Type B pancreatic cell (in vitro differentiated cells): ENCODE measurements around the gene RAB26. TPM values are rescaled to one million over a fixed set of nuclear protein-coding genes. Genes with fewer than 3 reads are reported as not detected.

Experiments
- DNase-seq: peaks from one replicate; pipeline ENCODE4 v3.0.0; 2021; ENCODE audit warnings: mixed read lengths; ENCODE audit not compliant: unreplicated experiment; ENCODE audit errors: extremely low spot score
- H3K27ac Mint-ChIP-seq: 2 replicates; pipeline ENCODE4 v1.8.0; 2021; ENCODE audit warnings: mild to moderate bottlenecking, mixed read lengths
- H3K27me3 Mint-ChIP-seq: 2 replicates; pipeline ENCODE4 v1.8.0; 2021; ENCODE audit warnings: mixed read lengths
- H3K36me3 Mint-ChIP-seq: 2 replicates; pipeline ENCODE4 v1.8.0; 2021; ENCODE audit warnings: mixed read lengths
- H3K4me1 Mint-ChIP-seq: one replicate; pipeline ENCODE4 v1.8.0; 2021; ENCODE audit warnings: mixed read lengths; ENCODE audit not compliant: unreplicated experiment
- H3K4me3 Mint-ChIP-seq: 2 replicates; pipeline ENCODE4 v1.8.0; 2021; ENCODE audit warnings: mild to moderate bottlenecking, mixed read lengths
- H3K9me3 Mint-ChIP-seq: 2 replicates; pipeline ENCODE4 v1.8.0; 2021; ENCODE audit warnings: mixed read lengths
- CTCF ChIP-seq: fragments of 200-600 bp; sonication (generic); conservative IDR thresholded peaks from 2 replicates; pipeline ENCODE4 v1.5.0; 2021; ENCODE audit warnings: antibody characterized with exemption, mild to moderate bottlenecking
- total RNA-seq: library from RNA; stranded (reverse); gene quantifications from 2 replicates; pipeline ENCODE4 v1.2.1, GENCODE V29; 2021; ENCODE audit warnings: low replicate concordance

RAB26 gene
- total RNA-seq, 1 donor from 2014 or later = 7.4 TPM

GRCh38 chr16:2194852-2195321 is 46.5 kb downstream of the RAB26 start:
- Mint-ChIP-seq H3K27ac (peak overlapping the region; percentile 43), H3K4me1 (no peaks in the 10 kb centered on the region), H3K36me3 (no peaks in the 10 kb centered on the region), H3K9me3 (no peaks in the 10 kb centered on the region), H3K4me3 (peak overlapping the region; percentile 77), H3K27me3 (peaks cover 19% of the 10 kb centered on the region)
- TF ChIP-seq CTCF = peak; percentile 65
- DNase-seq = no peak

- H3K4me1 Mint-ChIP-seq = no peaks in the 10 kb centered on the region
- no peaks in the 10 kb centered on the region for H3K9me3 Mint-ChIP-seq
- no peak for DNase-seq
- H3K27ac Mint-ChIP-seq = no peak overlapping the region
- H3K4me3 Mint-ChIP-seq = peak overlapping the region; percentile 77
- H3K36me3 Mint-ChIP-seq = no peaks in the 10 kb centered on the region
- TF ChIP-seq CTCF = no peak
- peaks cover 26% of the 10 kb centered on the region for H3K27me3 Mint-ChIP-seq
Measured at GRCh38 chr16:2195322-2196161, 47.1 kb downstream of the RAB26 start.

- DNase-seq = no peak
- H3K4me1 Mint-ChIP-seq = no peaks in the 10 kb centered on the region
- no peaks in the 10 kb centered on the region for H3K9me3 Mint-ChIP-seq
- H3K4me3 Mint-ChIP-seq = peak within 1 kb of the TSS; percentile 77
- H3K36me3 Mint-ChIP-seq = no peaks in the 10 kb centered on the region
- no peak within 1 kb of the TSS for H3K27ac Mint-ChIP-seq
- H3K27me3 Mint-ChIP-seq = peaks cover 28% of the 10 kb centered on the region
- TF ChIP-seq CTCF = no peak
Measured at GRCh38 chr16:2196162-2196980, 47.9 kb downstream of the RAB26 start, which contains the start of gene CASKIN1. CASKIN1 (minus strand) TSS chr16:2196605; CDS start chr16:2196432, 173 bp downstream.

GRCh38 chr16:2196981-2197511 is 48.6 kb downstream of the RAB26 start:
- Mint-ChIP-seq H3K9me3 (no peaks in the 10 kb centered on the region), H3K27me3 (peaks cover 30% of the 10 kb centered on the region), H3K4me3 (peak overlapping the region; percentile 74), H3K36me3 (no peaks in the 10 kb centered on the region), H3K4me1 (no peaks in the 10 kb centered on the region), H3K27ac (no peak overlapping the region)
- no peak for TF ChIP-seq CTCF
- DNase-seq = no peak

- H3K9me3 Mint-ChIP-seq = no peaks in the 10 kb centered on the region
- TF ChIP-seq CTCF = no peak
- peaks cover 35% of the 10 kb centered on the region for H3K27me3 Mint-ChIP-seq
- H3K36me3 Mint-ChIP-seq = no peaks in the 10 kb centered on the region
- peak overlapping the region; percentile 80 for H3K4me3 Mint-ChIP-seq
- H3K27ac Mint-ChIP-seq = no peak overlapping the region
- DNase-seq = no peak
- H3K4me1 Mint-ChIP-seq = no peaks in the 10 kb centered on the region
Measured at GRCh38 chr16:2197765-2198164, 49.3 kb downstream of the RAB26 start.
